IMR-90 (cell line): ENCODE measurements around the gene USH2A. TPM values are rescaled to one million over a fixed set of nuclear protein-coding genes. Genes with fewer than 3 reads are reported as not detected.

Experiments
- ATAC-seq: fragments of 200-7000 bp; cut with Tn5 transposase; 2 replicates; pipeline ENCODE4 v1.9.1; 2020; ENCODE audit warnings: low read depth, mild to moderate bottlenecking, moderate library complexity
- BruUV-seq: library from RNA; stranded (reverse); fragments of 400-500 nt; replicated peaks from 2 replicates; lab custom pipeline; 2021; lab: Mats Ljungman, UMichigan
- CTCF ChIA-PET: fragments of 300-600 bp; formaldehyde crosslinking; extraction: SDS; loops from one replicate; lab custom pipeline; 2021; ENCODE audit warnings: antibody characterized with exemption; lab: Yijun Ruan, JAX
- POLR2A ChIA-PET: fragments of 300-600 bp; sonication (Branson Sonifier 250); formaldehyde crosslinking; loops from one replicate; lab custom pipeline; 2022; ENCODE audit warnings: antibody characterized with exemption; ENCODE audit not compliant: unreplicated experiment; lab: Charles Lee
- DNase-seq: peaks from one replicate; pipeline ENCODE4 v3.0.0; 2013
- H2AFZ ChIP-seq: replicated peaks from 2 replicates; pipeline ENCODE3; 2013; ENCODE audit warnings: low read length, mild to moderate bottlenecking; ENCODE audit not compliant: poor library complexity
- H2AK5ac ChIP-seq: 2 replicates; pipeline ENCODE4 v1.6.1; 2013; ENCODE audit warnings: low read depth, low read length, inconsistent platforms
- H2AK9ac ChIP-seq: replicated peaks from 2 replicates; pipeline ENCODE3; 2013; ENCODE audit warnings: mild to moderate bottlenecking, low read depth, low read length, moderate library complexity; ENCODE audit not compliant: poor library complexity
- H2BK120ac ChIP-seq: 2 replicates; pipeline ENCODE4 v1.6.1; 2013; ENCODE audit warnings: low read depth, low read length, inconsistent platforms
- H2BK15ac ChIP-seq: 3 replicates; pipeline ENCODE4 v1.6.1; 2013; ENCODE audit warnings: low read depth, low read length, inconsistent platforms
- H2BK20ac ChIP-seq: 2 replicates; pipeline ENCODE4 v1.6.1; 2013; ENCODE audit warnings: low read depth, mild to moderate bottlenecking, inconsistent platforms, low read length, moderate library complexity
- H2BK5ac ChIP-seq: 2 replicates; pipeline ENCODE4 v1.6.1; 2013; ENCODE audit warnings: mild to moderate bottlenecking, low read depth, low read length, inconsistent platforms; ENCODE audit not compliant: poor library complexity, severe bottlenecking
- H3K14ac ChIP-seq: replicated peaks from 2 replicates; pipeline ENCODE4 v1.6.1; 2013; ENCODE audit warnings: low read depth, low read length, inconsistent platforms
- H3K18ac ChIP-seq: 2 replicates; pipeline ENCODE4 v1.6.1; 2013; ENCODE audit warnings: low read depth, low read length, control low read depth
- H3K23ac ChIP-seq: 2 replicates; pipeline ENCODE4 v1.6.1; 2013; ENCODE audit warnings: low read depth, low read length, inconsistent platforms
- H3K27ac ChIP-seq: 2 replicates; pipeline ENCODE4 v1.5.1; 2013; ENCODE audit warnings: mild to moderate bottlenecking, control low read depth, low read length; ENCODE audit not compliant: insufficient read depth
- H3K27me3 ChIP-seq: 2 replicates; pipeline ENCODE4 v1.6.1; 2013; ENCODE audit warnings: low read length; ENCODE audit not compliant: control insufficient read depth, insufficient read depth
- H3K36me3 ChIP-seq: 2 replicates; pipeline ENCODE4 v1.6.1; 2013; ENCODE audit warnings: low read length, mixed read lengths; ENCODE audit not compliant: control insufficient read depth, insufficient read depth
- H3K4ac ChIP-seq: 2 replicates; pipeline ENCODE4 v1.6.1; 2013; ENCODE audit warnings: low read depth, low read length, inconsistent platforms
- H3K4me1 ChIP-seq: 2 replicates; pipeline ENCODE4 v1.6.1; 2013; ENCODE audit warnings: low read length, mixed read lengths; ENCODE audit not compliant: control insufficient read depth, insufficient read depth
- H3K4me2 ChIP-seq: 2 replicates; pipeline ENCODE4 v1.6.1; 2013; ENCODE audit warnings: low read depth, mild to moderate bottlenecking, control low read depth, low read length, moderate library complexity
- H3K4me3 ChIP-seq: 2 replicates; pipeline ENCODE4 v1.5.1; 2013; ENCODE audit warnings: low read depth, mild to moderate bottlenecking, control low read depth, low read length, moderate library complexity; ENCODE audit not compliant: insufficient read depth
- H3K56ac ChIP-seq: 2 replicates; pipeline ENCODE4 v1.6.1; 2013; ENCODE audit warnings: low read length, inconsistent platforms; ENCODE audit not compliant: insufficient read depth; ENCODE audit errors: extremely low read depth
- H3K79me1 ChIP-seq, 2 experiments: 2 replicates each; pipeline ENCODE4 v1.6.1; 2013; ENCODE audit warnings: low read length in 2 of 2, inconsistent platforms in 1 of 2, low read depth in 1 of 2
- H3K9ac ChIP-seq: 2 replicates; pipeline ENCODE4 v1.6.1; 2013; ENCODE audit warnings: low read depth, low read length, control low read depth
- H3K9me1 ChIP-seq: 2 replicates; pipeline ENCODE4 v1.6.1; 2013; ENCODE audit warnings: low read length, inconsistent platforms; ENCODE audit not compliant: insufficient read depth
- H3K9me3 ChIP-seq: 2 replicates; pipeline ENCODE4 v1.6.1; 2013; ENCODE audit warnings: low read length; ENCODE audit not compliant: control insufficient read depth, insufficient read depth
- H4K20me1 ChIP-seq: 2 replicates; pipeline ENCODE4 v1.6.1; 2013; ENCODE audit warnings: low read length, inconsistent platforms; ENCODE audit not compliant: insufficient read depth
- H4K5ac ChIP-seq: 2 replicates; pipeline ENCODE4 v1.6.1; 2013; ENCODE audit warnings: mild to moderate bottlenecking, low read depth, low read length, control low read depth
- H4K8ac ChIP-seq, 2 experiments: 2 replicates each; pipeline ENCODE4 v1.6.1; 2013; ENCODE audit warnings: low read depth in 2 of 2, low read length in 2 of 2, control low read depth in 1 of 2, inconsistent platforms in 1 of 2
- H4K91ac ChIP-seq: 2 replicates; pipeline ENCODE4 v1.6.1; 2013; ENCODE audit warnings: low read depth, low read length, inconsistent platforms; ENCODE audit not compliant: insufficient read depth
- CHD1 ChIP-seq: IDR thresholded peaks from 2 replicates; pipeline ENCODE4 v1.6.1; 2012; ENCODE audit warnings: low read depth, low read length, improper control_type of control experiment
- RFX5 ChIP-seq: IDR thresholded peaks from 2 replicates; pipeline ENCODE4 v1.8.0; 2012; ENCODE audit warnings: low read depth, mild to moderate bottlenecking, low read length, moderate library complexity
- WGBS, 2 experiments: methylation state at CpG; one replicate each; pipeline versions ENCODE4 v1.1.5 to v1.1.7; 2013; ENCODE audit warnings: missing lambda C conversion rate in 2 of 2; ENCODE audit not compliant: insufficient read length in 1 of 2; ENCODE audit errors: extremely low coverage in 2 of 2; 5-methylcytosine and 5-hydroxymethylcytosine counted together
- dilution Hi-C: fragments of 300-500 bp; cut with HindIII; formaldehyde crosslinking; loops from one replicate; pipeline ENCODE4 v1.14.3; 2018; ENCODE audit warnings: low sequenced_read_pairs; ENCODE audit not compliant: unreplicated experiment
- in situ Hi-C: fragments of 300-500 bp; cut with MboI; formaldehyde crosslinking; loops from 3 replicates; pipeline ENCODE4 v1.14.3; 2019; ENCODE audit warnings: low sequenced_read_pairs, inconsistent platforms, mixed read lengths
- intact Hi-C: fragments of 100-400 bp; cut with micrococcal nuclease; formaldehyde crosslinking; loops from 2 replicates; pipeline ENCODE4 v1.10.0; 2022
- polyA plus RNA-seq, 3 experiments: library from polyadenylated mRNA; depleted of rRNA; stranded (reverse); fragments of >200 nt; gene quantifications; 2 replicates each; pipeline ENCODE4 v1.2.3, GENCODE V29; 2012; ENCODE audit warnings: low replicate concordance in 1 of 3
- total RNA-seq: library from RNA; depleted of rRNA; stranded (reverse); fragments of >200 nt; gene quantifications from 2 replicates; pipeline ENCODE4 v1.2.3, GENCODE V29; 2012

USH2A gene
- total and polyA plus RNA-seq, 2 of the 4 experiments (the other 2 are of a cell fraction): under 0.01 to 0.02 TPM

DNA sequence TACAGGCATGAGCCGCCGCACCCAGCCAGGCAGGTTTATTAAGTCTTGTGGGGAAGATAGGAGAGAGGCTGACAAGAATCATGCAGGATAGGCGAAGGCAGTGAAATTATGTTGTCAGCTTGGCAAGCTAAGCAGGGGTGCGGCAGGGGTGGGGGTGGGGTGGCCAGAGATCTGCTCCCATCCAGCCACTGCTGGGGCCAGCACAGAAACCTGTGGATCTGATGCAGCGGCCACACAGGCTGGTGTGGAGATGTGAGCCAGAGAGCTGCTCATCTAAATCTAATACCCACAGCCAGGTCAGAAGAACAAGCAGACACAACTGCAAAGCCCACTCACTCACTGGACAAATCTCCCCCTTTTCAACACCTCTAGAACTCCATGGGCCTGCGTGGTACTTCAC lies 787.4 kb downstream of the USH2A start:
- no TSS peak for BruUV-seq
- H2AFZ ChIP-seq: no peak overlapping the region

More for the DNA sequence above, 787.4 kb downstream of the USH2A start:
- H3K79me1 ChIP-seq: no peaks in the 10 kb centered on the region
- TF ChIP-seq CHD1 (no peak), RFX5 (no peak)
- no peak overlapping the region for H4K5ac ChIP-seq
- H4K91ac ChIP-seq: no peak overlapping the region
- no peak overlapping the region for H3K23ac ChIP-seq
- in situ Hi-C loops (no loop called here), dilution Hi-C loops (no loop called here), intact Hi-C loops (no loop called here)
- H3K36me3 ChIP-seq: no peaks in the 10 kb centered on the region
- peak overlapping the region; percentile 44 for H3K4ac ChIP-seq
- H2BK5ac ChIP-seq: no peak overlapping the region
- no peak for ATAC-seq
- no peak overlapping the region for H2AK5ac ChIP-seq
- no peaks in the 10 kb centered on the region for H4K20me1 ChIP-seq
- peak overlapping the region; percentile 7 for H3K14ac ChIP-seq
- WGBS, 2 experiments: no CpG with 5 or more reads among the region's 6 CpGs
- H3K9ac ChIP-seq: no peak overlapping the region
- H3K56ac ChIP-seq: no peak overlapping the region
- H2BK15ac ChIP-seq: no peak overlapping the region
- H3K9me3 ChIP-seq: no peaks in the 10 kb centered on the region
- H2BK20ac ChIP-seq: 0 out of 2 replicates have a peak overlapping the region, but pooled peaks have one; percentile 56
- H2BK120ac ChIP-seq: peak overlapping the region; percentile 4
- no peak overlapping the region for H3K4me3 ChIP-seq
- no peak overlapping the region for H3K4me2 ChIP-seq
- CTCF ChIA-PET: no interaction called here
- peaks cover 10% of the 10 kb centered on the region for H3K9me1 ChIP-seq
- peak overlapping the region; percentile 12 to 53; a peak in 1 of 4 replicates for H4K8ac ChIP-seq
- DNase-seq: no peak
- peak overlapping the region; percentile 1; the same call in 1 of the 2 replicates for H3K27ac ChIP-seq
- H3K18ac ChIP-seq: peak overlapping the region; percentile 52
- POLR2A ChIA-PET: interaction anchor here (0.6 kb wide), 1 partner anchor 105 kb away, joined by 4 read pairs; no protein-coding TSS in a partner anchor
- no peak overlapping the region for H2AK9ac ChIP-seq
- H3K27me3 ChIP-seq: no peaks in the 10 kb centered on the region
- peaks cover 10% of the 10 kb centered on the region for H3K4me1 ChIP-seq
